ENCODE measurements around the gene MLXIP.

Gene MLXIP

GRCh38 chr12:122080149-122081082, 1.9 kb downstream of the MLXIP start:
- DNase-seq = no peak

- no peak for DNase-seq
Measured at GRCh38 chr12:122081083-122081696, 2.6 kb downstream of the MLXIP start.

GRCh38 chr12:122081697-122082221, 3.2 kb downstream of the MLXIP start:
- DNase-seq = no peak

GRCh38 chr12:122082621-122083356, 4.2 kb downstream of the MLXIP start:
- no peak for DNase-seq

- DNase-seq = no peak
Measured at GRCh38 chr12:122084857-122085405, 6.4 kb downstream of the MLXIP start.

GRCh38 chr12:122085591-122085990, 7.0 kb downstream of the MLXIP start:
- DNase-seq = no peak

- no peak for DNase-seq
Measured at GRCh38 chr12:122086116-122086515, 7.6 kb downstream of the MLXIP start.

- no peak for DNase-seq
Measured at GRCh38 chr12:122086641-122087285, 8.2 kb downstream of the MLXIP start.

- DNase-seq = no peak
Measured at GRCh38 chr12:122087431-122088178, 9.0 kb downstream of the MLXIP start.

GRCh38 chr12:122088179-122088810, 9.7 kb downstream of the MLXIP start:
- DNase-seq = no peak

- DNase-seq = no peak
Measured at GRCh38 chr12:122089077-122089476, 10.5 kb downstream of the MLXIP start.

- DNase-seq = no peak
Measured at GRCh38 chr12:122090759-122091515, 12.4 kb downstream of the MLXIP start.

GRCh38 chr12:122093098-122093883, 14.7 kb downstream of the MLXIP start:
- DNase-seq = no peak

GRCh38 chr12:122094137-122094734, 15.7 kb downstream of the MLXIP start:
- DNase-seq = no peak

- DNase-seq = no peak
Measured at GRCh38 chr12:122094735-122095631, 16.4 kb downstream of the MLXIP start.

GRCh38 chr12:122096014-122096413, 17.5 kb downstream of the MLXIP start:
- no peak for DNase-seq

- DNase-seq = no peak
Measured at GRCh38 chr12:122096591-122097149, 18.1 kb downstream of the MLXIP start.

- no peak for DNase-seq
Measured at GRCh38 chr12:122097584-122097926, 19.0 kb downstream of the MLXIP start.
